Parathyroid adenoma (tissue), 2 donors: ENCODE measurements around the gene AMPD3.

Experiments used
- H2AFZ ChIP-seq: fragments of 300-600 bp; sonication (generic); one replicate; pipeline ENCODE4 v1.7.0; 2017; ENCODE audit warnings: antibody characterized with exemption, mild to moderate bottlenecking
- H3K27ac ChIP-seq: fragments of 300-600 bp; sonication (generic); one replicate; pipeline ENCODE4 v1.7.0; 2017
- H3K27me3 ChIP-seq: fragments of 300-600 bp; sonication (generic); one replicate; pipeline ENCODE4 v1.7.0; 2017; ENCODE audit warnings: low read length; ENCODE audit not compliant: control insufficient read depth, insufficient read depth
- H3K36me3 ChIP-seq: fragments of 300-600 bp; sonication (generic); one replicate; pipeline ENCODE4 v1.7.0; 2017; ENCODE audit warnings: low read length; ENCODE audit not compliant: control insufficient read depth, insufficient read depth
- H3K4me1 ChIP-seq: fragments of 300-600 bp; sonication (generic); one replicate; pipeline ENCODE4 v1.7.0; 2017; ENCODE audit warnings: control low read depth
- H3K4me2 ChIP-seq: fragments of 300-600 bp; sonication (generic); one replicate; pipeline ENCODE4 v1.7.0; 2017; ENCODE audit warnings: low read length
- H3K4me3 ChIP-seq: fragments of 300-600 bp; sonication (generic); one replicate; pipeline ENCODE4 v1.7.0; 2017; ENCODE audit warnings: low read depth, low read length
- H3K79me2 ChIP-seq: fragments of 300-600 bp; sonication (generic); one replicate; pipeline ENCODE4 v1.7.0; 2017; ENCODE audit warnings: control low read depth
- H3K9ac ChIP-seq: fragments of 300-600 bp; sonication (generic); one replicate; pipeline ENCODE4 v1.7.0; 2017; ENCODE audit warnings: mild to moderate bottlenecking
- H3K9me3 ChIP-seq: fragments of 300-600 bp; sonication (generic); one replicate; pipeline ENCODE4 v1.7.0; 2017; ENCODE audit warnings: low read length; ENCODE audit not compliant: control insufficient read depth
- CTCF ChIP-seq: fragments of 300-600 bp; sonication (generic); IDR thresholded peaks from one replicate; pipeline ENCODE4 v1.7.0; 2017; ENCODE audit warnings: antibody characterized with exemption, mild to moderate bottlenecking
- donor health status: primary hyperparathyroidism.

Gene AMPD3

GRCh38 chr11:10496296-10496936 lies 41.4 kb downstream of the AMPD3 start:
- Histone ChIP-seq H3K79me2 (peaks cover 2% of the 10 kb centered on the region), H3K4me2 (no peak overlapping the region), H3K27ac (no peak overlapping the region), H3K9me3 (no peaks in the 10 kb centered on the region), H3K27me3 (no peaks in the 10 kb centered on the region), H3K4me3 (no peak overlapping the region), H3K4me1 (peaks cover 2% of the 10 kb centered on the region), H3K9ac (no peak overlapping the region), H2AFZ (no peak overlapping the region), H3K36me3 (no peaks in the 10 kb centered on the region)
- no peak for TF ChIP-seq CTCF

- H3K9ac ChIP-seq = no peak overlapping the region
- H3K27me3 ChIP-seq = no peaks in the 10 kb centered on the region
- H3K4me3 ChIP-seq = no peak overlapping the region
- H3K27ac ChIP-seq = no peak overlapping the region
- no peaks in the 10 kb centered on the region for H3K4me1 ChIP-seq
- H3K4me2 ChIP-seq = no peak overlapping the region
- TF ChIP-seq CTCF = no peak
- H2AFZ ChIP-seq = no peak overlapping the region
- H3K9me3 ChIP-seq = no peaks in the 10 kb centered on the region
- H3K79me2 ChIP-seq = peaks cover 2% of the 10 kb centered on the region
- H3K36me3 ChIP-seq = no peaks in the 10 kb centered on the region
Measured at GRCh38 chr11:10497371-10498021, 42.4 kb downstream of the AMPD3 start.

GRCh38 chr11:10498022-10498400 lies 42.9 kb downstream of the AMPD3 start:
- no peak overlapping the region for H3K4me2 ChIP-seq
- H3K36me3 ChIP-seq = no peaks in the 10 kb centered on the region
- no peak overlapping the region for H3K27ac ChIP-seq

GRCh38 chr11:10498426-10499250 lies 43.6 kb downstream of the AMPD3 start:
- Histone ChIP-seq H3K4me2 (no peak overlapping the region), H3K27ac (no peak overlapping the region), H3K27me3 (no peaks in the 10 kb centered on the region), H3K79me2 (peaks cover 2% of the 10 kb centered on the region), H3K9me3 (no peaks in the 10 kb centered on the region), H2AFZ (no peak overlapping the region), H3K4me3 (no peak overlapping the region), H3K36me3 (no peaks in the 10 kb centered on the region), H3K9ac (no peak overlapping the region), H3K4me1 (no peaks in the 10 kb centered on the region)
- no peak for TF ChIP-seq CTCF

More at GRCh38 chr11:10498022-10498400, 42.9 kb downstream of the AMPD3 start:
- no peak for TF ChIP-seq CTCF
- Histone ChIP-seq H3K79me2 (peaks cover 2% of the 10 kb centered on the region), H3K9ac (no peak overlapping the region), H3K4me1 (no peaks in the 10 kb centered on the region), H3K27me3 (no peaks in the 10 kb centered on the region), H2AFZ (no peak overlapping the region), H3K9me3 (no peaks in the 10 kb centered on the region), H3K4me3 (no peak overlapping the region)
